Calu3 (cell line): ENCODE results near the gene MAP3K13. TPM values are rescaled to one million over a fixed set of nuclear protein-coding genes. Genes with fewer than 3 reads are reported as not detected.
"Not testable (repeated sequence)": the region's sequence is repeated elsewhere in the genome, so short reads cannot be mapped to it uniquely, and the experiment has no call there.

Experiments
- BruUV-seq: library from RNA; stranded (reverse); fragments of 400-500 nt; replicated peaks from 2 replicates; lab custom pipeline; 2021; lab: Mats Ljungman, UMichigan
- CTCF ChIA-PET: fragments of 300-600 bp; sonication (Branson Sonifier 250); formaldehyde crosslinking; loops from one replicate; lab custom pipeline; 2022; ENCODE audit warnings: antibody characterized with exemption; lab: Charles Lee
- DNase-seq: peaks from one replicate; pipeline ENCODE4 v3.0.0; 2022
- H3K27ac Mint-ChIP-seq: one replicate; pipeline ENCODE4 v1.8.0; 2022; ENCODE audit warnings: mixed read lengths; ENCODE audit not compliant: unreplicated experiment
- H3K27me3 Mint-ChIP-seq: one replicate; pipeline ENCODE4 v1.8.0; 2022; ENCODE audit warnings: mixed read lengths; ENCODE audit not compliant: unreplicated experiment
- H3K36me3 Mint-ChIP-seq: one replicate; pipeline ENCODE4 v1.8.0; 2022; ENCODE audit warnings: mild to moderate bottlenecking, moderate library complexity, mixed read lengths; ENCODE audit not compliant: insufficient read depth, unreplicated experiment
- H3K4me1 Mint-ChIP-seq: one replicate; pipeline ENCODE4 v1.8.0; 2022; ENCODE audit warnings: mild to moderate bottlenecking, low read depth, mixed read lengths; ENCODE audit not compliant: unreplicated experiment
- H3K4me3 Mint-ChIP-seq: one replicate; pipeline ENCODE4 v1.8.0; 2022; ENCODE audit warnings: mild to moderate bottlenecking, low read depth, moderate library complexity, mixed read lengths; ENCODE audit not compliant: unreplicated experiment
- H3K9me3 Mint-ChIP-seq: one replicate; pipeline ENCODE4 v1.8.0; 2022; ENCODE audit warnings: low read depth, mixed read lengths; ENCODE audit not compliant: unreplicated experiment
- CTCF ChIP-seq: fragments of 200-600 bp; IDR thresholded peaks from one replicate; pipeline ENCODE4 v1.8.0; 2022; ENCODE audit warnings: antibody characterized with exemption; ENCODE audit not compliant: unreplicated experiment
- intact Hi-C: fragments of 100-400 bp; cut with micrococcal nuclease; formaldehyde crosslinking; loops from one replicate; pipeline ENCODE4 v1.10.0; 2022; ENCODE audit not compliant: unreplicated experiment
- total RNA-seq: library from RNA; stranded (reverse); gene quantifications from 2 replicates; pipeline ENCODE4 v1.2.3, GENCODE V29; 2022

The MAP3K13 gene
- total RNA-seq, 1 experiment from 2014 or later: 102 TPM

GRCh38 chr3:185371306-185372074, 8.6 kb downstream of the MAP3K13 start:
- intact Hi-C loops: no loop called here
- Mint-ChIP-seq H3K36me3 (no peaks in the 10 kb centered on the region), H3K4me3 (no peak overlapping the region), H3K4me1 (peaks cover 17% of the 10 kb centered on the region), H3K27ac (no peak overlapping the region), H3K27me3 (no peaks in the 10 kb centered on the region), H3K9me3 (no peaks in the 10 kb centered on the region)
- no peak for TF ChIP-seq CTCF
- no peak for DNase-seq
- CTCF ChIA-PET: interaction anchor here (0.5 kb wide), 1 partner anchor 119 kb away, joined by 3 read pairs; no protein-coding TSS in a partner anchor
- no TSS peak for BruUV-seq

- H3K27ac Mint-ChIP-seq: no peak overlapping the region
- peaks cover 23% of the 10 kb centered on the region for H3K4me1 Mint-ChIP-seq
- TF ChIP-seq CTCF: no peak
- no peaks in the 10 kb centered on the region for H3K36me3 Mint-ChIP-seq
- no TSS peak for BruUV-seq
- DNase-seq: no peak
- CTCF ChIA-PET: interaction anchor here (1.4 kb wide), 1 partner anchor 21 kb away, joined by 4 read pairs; no protein-coding TSS in a partner anchor
- H3K4me3 Mint-ChIP-seq: no peak overlapping the region
- intact Hi-C loops: no loop called here
- peaks cover 4% of the 10 kb centered on the region for H3K9me3 Mint-ChIP-seq
- no peaks in the 10 kb centered on the region for H3K27me3 Mint-ChIP-seq
Observed at GRCh38 chr3:185381320-185382058, 18.6 kb downstream of the MAP3K13 start.

- no peak overlapping the region for H3K4me3 Mint-ChIP-seq
- CTCF ChIA-PET: no interaction called here
- no peak for TF ChIP-seq CTCF
Observed at GRCh38 chr3:185382154-185382553, 19.2 kb downstream of the MAP3K13 start.

GRCh38 chr3:185386515-185386914, 23.6 kb downstream of the MAP3K13 start:
- not testable (repeated sequence) for BruUV-seq, H3K9me3 Mint-ChIP-seq, H3K36me3 Mint-ChIP-seq

More at GRCh38 chr3:185382154-185382553, 19.2 kb downstream of the MAP3K13 start:
- no peak for DNase-seq
- intact Hi-C loops: no loop called here
- H3K4me1 Mint-ChIP-seq: peaks cover 23% of the 10 kb centered on the region
- no peaks in the 10 kb centered on the region for H3K36me3 Mint-ChIP-seq
- no peaks in the 10 kb centered on the region for H3K27me3 Mint-ChIP-seq
- H3K9me3 Mint-ChIP-seq: peaks cover 4% of the 10 kb centered on the region
- H3K27ac Mint-ChIP-seq: no peak overlapping the region
- no TSS peak for BruUV-seq

More at GRCh38 chr3:185386515-185386914, 23.6 kb downstream of the MAP3K13 start:
- H3K4me3 Mint-ChIP-seq, H3K4me1 Mint-ChIP-seq, H3K27me3 Mint-ChIP-seq, H3K27ac Mint-ChIP-seq, DNase-seq, intact Hi-C loops, CTCF ChIA-PET: not testable (repeated sequence)
